ENCODE data around the gene FASTK. TPM values are rescaled to one million over a fixed set of nuclear protein-coding genes. Genes with fewer than 3 reads are reported as not detected.
A peak's percentile ranks its signal among the peaks of the same experiment; 100 is the strongest.

The FASTK gene
- total RNA-seq, 1 donor: 87.2 TPM

DNA sequence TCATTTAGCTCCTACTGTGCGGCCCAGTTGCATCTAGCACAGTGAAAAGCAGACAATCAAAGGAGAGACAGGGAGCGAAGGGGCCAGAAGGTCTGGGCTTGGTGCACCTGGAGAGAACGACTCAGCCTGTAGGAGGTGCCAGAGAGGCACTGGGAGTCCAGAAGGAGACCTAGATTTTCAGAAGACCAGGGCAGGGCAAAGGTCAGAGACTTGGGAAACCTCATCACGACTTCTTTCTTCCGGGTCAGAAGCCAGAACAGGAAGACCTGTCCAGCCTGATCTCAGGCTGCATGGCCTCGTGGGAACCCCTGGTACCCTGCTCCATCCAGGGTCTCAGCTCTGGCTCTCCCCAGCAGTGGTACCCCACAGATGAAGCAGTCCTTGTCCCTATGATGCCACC is 10.8 kb upstream of the FASTK start:
- TF ChIP-seq CTCF (IDR thresholded peaks at IDR 0.05; ENCODE audit: insufficient read depth, low read depth, low read length): peak; percentile 68
- peak; percentile 34 for DNase-seq (ENCODE audit: low read depth)
- no peak overlapping the region for H3K4me3 ChIP-seq (ENCODE audit: low read depth, low read length)

GRCh38 chr7:151091003-151091402 is 10.4 kb upstream of the FASTK start:
- TF ChIP-seq CTCF (IDR thresholded peaks at IDR 0.05; ENCODE audit: insufficient read depth, low read depth, low read length): no peak
- no peak for DNase-seq (ENCODE audit: low read depth)
- H3K4me3 ChIP-seq (ENCODE audit: low read depth, low read length): no peak overlapping the region

GRCh38 chr7:151089893-151090730 is 9.5 kb upstream of the FASTK start:
- peak; percentile 31 for DNase-seq (ENCODE audit: low read depth)
- H3K4me3 ChIP-seq (ENCODE audit: low read depth, low read length): peak overlapping the region; percentile 83
- no peak for TF ChIP-seq CTCF (IDR thresholded peaks at IDR 0.05; ENCODE audit: insufficient read depth, low read depth, low read length)

DNA sequence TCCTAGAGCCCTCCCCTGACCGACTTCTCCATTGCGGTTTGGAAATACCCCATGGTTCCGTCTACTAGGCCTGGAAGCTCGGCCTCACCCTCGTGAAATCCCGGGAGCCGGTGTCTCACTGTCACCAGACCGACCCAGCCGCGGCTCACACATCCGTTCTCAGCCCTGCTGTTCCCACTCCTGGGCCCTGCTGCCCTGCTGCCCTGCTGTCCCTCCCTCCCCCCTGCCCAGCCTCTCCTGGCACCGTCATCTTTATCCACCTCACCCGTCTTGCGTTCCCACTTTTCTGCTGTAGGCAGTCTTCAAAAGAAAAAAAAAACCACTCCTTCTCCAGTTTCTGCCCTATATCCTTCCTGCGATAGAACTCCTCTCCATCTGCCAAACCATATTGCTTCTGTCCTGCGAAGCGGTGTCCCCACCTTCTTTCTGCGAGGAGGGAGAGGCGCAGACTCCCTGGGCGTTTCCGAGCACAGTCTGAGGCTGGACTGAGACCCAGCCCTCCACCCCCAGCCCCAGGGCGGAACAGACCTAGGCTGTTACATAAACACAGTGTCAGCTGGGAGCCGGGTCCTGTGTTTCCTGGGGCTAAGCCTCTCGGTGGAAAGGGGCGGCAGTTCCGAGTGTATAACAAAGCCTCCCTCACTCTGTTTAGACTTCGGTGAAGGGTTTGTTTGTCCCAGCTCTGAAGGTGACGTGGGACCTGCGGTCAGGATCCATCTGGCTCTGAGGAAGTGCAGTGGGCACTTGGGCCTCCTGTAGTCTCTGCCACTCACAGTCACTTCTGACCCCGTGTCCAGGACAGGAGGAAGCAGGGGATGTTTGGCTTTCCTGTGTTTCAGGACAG is 8.5 kb upstream of the FASTK start:
- peak; percentile 94 for DNase-seq (ENCODE audit: low read depth)
- TF ChIP-seq CTCF (IDR thresholded peaks at IDR 0.05; ENCODE audit: insufficient read depth, low read depth, low read length): no peak
- peak overlapping the region; percentile 83 for H3K4me3 ChIP-seq (ENCODE audit: low read depth, low read length)

DNA sequence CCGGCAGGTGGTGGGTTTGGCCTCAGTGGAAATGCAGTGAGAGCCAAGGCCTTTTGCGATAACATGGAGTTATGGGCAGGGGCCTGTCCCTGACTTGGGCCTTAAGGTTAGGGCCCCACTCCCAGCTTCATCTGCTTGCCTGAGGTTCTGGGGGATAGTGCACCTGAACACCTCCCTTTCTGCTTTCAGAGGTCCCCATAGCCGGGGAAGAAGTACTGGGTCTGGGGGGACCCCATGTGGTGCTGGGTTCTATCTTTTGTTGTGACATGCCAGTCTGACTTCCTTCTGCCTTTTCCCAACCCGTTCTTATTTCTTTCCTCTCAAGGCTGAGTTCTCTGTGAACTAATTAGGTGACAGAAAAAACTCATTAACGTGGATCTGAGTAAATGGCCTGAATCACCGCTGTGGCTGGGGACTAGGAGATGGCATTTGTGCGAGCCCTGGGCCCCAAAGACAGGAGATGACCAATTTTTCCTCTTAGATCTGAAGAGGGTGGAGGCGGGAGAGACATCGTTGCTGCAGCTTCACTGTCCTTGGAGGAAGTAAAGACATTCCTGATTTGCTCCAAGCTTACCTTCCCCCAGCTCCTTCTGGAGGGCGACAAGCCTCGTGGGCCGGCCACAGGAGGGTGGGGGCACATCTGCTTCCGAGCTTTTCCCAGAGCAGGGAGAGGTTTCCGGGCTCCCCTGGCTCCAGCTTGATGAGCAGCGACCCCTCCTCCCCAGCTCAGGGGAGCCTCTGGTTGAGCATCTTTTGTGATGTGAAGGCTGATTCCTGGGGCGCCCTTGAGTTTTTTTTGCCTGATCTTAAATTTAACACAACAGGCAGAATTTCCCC is 7.6 kb upstream of the FASTK start:
- peak overlapping the region; percentile 83 for H3K4me3 ChIP-seq (ENCODE audit: low read depth, low read length)
- DNase-seq (ENCODE audit: low read depth): peak; percentile 40
- TF ChIP-seq CTCF (IDR thresholded peaks at IDR 0.05; ENCODE audit: insufficient read depth, low read depth, low read length): no peak

DNA sequence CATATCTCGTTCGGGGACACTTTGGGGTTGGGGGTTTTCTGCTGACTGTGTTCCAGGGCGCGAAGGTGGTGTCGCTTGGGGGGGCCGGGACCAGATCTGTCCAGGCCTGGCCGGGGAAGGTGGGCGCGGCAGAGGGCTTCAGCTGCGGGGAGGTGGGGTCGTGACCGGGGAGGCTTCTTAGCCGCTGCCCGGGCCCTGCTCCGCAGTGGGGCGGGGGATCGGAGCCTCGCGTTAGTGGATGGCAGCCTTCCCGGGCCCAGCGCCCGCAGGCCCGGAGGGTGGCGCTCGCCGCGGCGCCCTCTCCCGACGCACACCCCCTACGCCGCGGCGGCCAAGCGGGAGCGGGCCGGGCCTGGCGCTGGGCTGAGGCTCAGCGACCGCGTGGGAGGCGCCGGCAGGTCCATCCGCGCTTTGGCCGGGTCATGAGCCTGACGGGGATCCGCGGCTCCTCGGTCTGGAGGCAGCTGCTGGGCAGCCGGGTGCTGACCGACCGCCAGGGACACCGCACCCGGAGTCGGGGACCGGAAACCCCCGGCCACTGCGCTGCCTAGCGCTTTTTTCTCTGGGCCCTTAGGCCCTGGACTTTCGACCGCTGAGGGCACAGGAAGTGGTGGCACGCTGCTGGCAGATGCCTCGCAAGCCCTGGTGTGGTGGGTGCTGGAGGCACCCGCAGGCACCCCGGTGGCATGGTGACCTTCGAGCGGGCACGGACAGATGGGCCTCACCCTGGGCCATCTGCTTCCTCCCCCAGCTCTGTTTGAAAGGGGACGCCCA is 6.8 kb upstream of the FASTK start:
- peak; percentile 23 for TF ChIP-seq CTCF (IDR thresholded peaks at IDR 0.05; ENCODE audit: insufficient read depth, low read depth, low read length)
- peak; percentile 64 for DNase-seq (ENCODE audit: low read depth)
- H3K4me3 ChIP-seq (ENCODE audit: low read depth, low read length): peak overlapping the region; percentile 83

Measured in fibroblast of villous mesenchyme (primary cell).